Measurements from ENCODE around the gene S100A11. TPM values are rescaled to one million over a fixed set of nuclear protein-coding genes. Genes with fewer than 3 reads are reported as not detected.

S100A11 gene
- total RNA-seq, 1 experiment from 2014 or later, result 302 TPM

- Histone ChIP-seq H2AFZ (ENCODE audit: low read length) (no peak overlapping the region), H3T11ph (ENCODE audit: low read length) (no peak overlapping the region), H2AK5ac (ENCODE audit: insufficient read length, low read length) (no peak overlapping the region), H2BK120ac (ENCODE audit: low read depth, low read length, poor library complexity, severe bottlenecking) (no peak overlapping the region), H4K5ac (ENCODE audit: insufficient read length, low read depth, low read length) (no peak overlapping the region), H4K91ac (ENCODE audit: insufficient read length, low read depth, low read length) (no peak overlapping the region), H4K8ac (replicated peaks; ENCODE audit: insufficient read length, low read depth, low read length) (no peak overlapping the region), H3K27ac (ENCODE audit: insufficient read length, low read depth, low read length) (no peak overlapping the region), H3K4me2 (ENCODE audit: insufficient read depth, insufficient read length, low read length) (no peak overlapping the region), H3K4me1 (ENCODE audit: insufficient read depth, low read length) (no peaks in the 10 kb centered on the region), H3K27me3 (ENCODE audit: insufficient read depth, low read length) (no peaks in the 10 kb centered on the region), H2BK12ac (ENCODE audit: insufficient read length, low read depth, low read length) (no peak overlapping the region), H2BK15ac (ENCODE audit: low read depth, low read length) (no peak overlapping the region), H3K14ac (ENCODE audit: insufficient read depth, low read length) (no peak overlapping the region), H2BK20ac (ENCODE audit: low read depth, low read length, poor library complexity, severe bottlenecking) (no peak overlapping the region), H3K79me1 (ENCODE audit: insufficient read depth, low read depth, low read length, poor library complexity, severe bottlenecking) (no peaks in the 10 kb centered on the region), H3K18ac (ENCODE audit: insufficient read length, low read depth, low read length) (no peak overlapping the region), H3K4ac (ENCODE audit: low read depth, low read length) (no peak overlapping the region), H3K23me2 (ENCODE audit: insufficient read length, low read depth, low read length, poor library complexity, severe bottlenecking) (no peaks in the 10 kb centered on the region), H3K56ac (ENCODE audit: insufficient read length, low read depth, low read length) (no peak overlapping the region), H3K9me3 (ENCODE audit: control insufficient read depth, low read depth, low read length) (no peaks in the 10 kb centered on the region), H3K23ac (ENCODE audit: insufficient read length, low read depth, low read length) (no peak overlapping the region), H4K20me1 (ENCODE audit: control insufficient read depth, insufficient read depth, insufficient read length) (no peaks in the 10 kb centered on the region), H3K79me2 (ENCODE audit: insufficient read depth, low read length) (no peaks in the 10 kb centered on the region), H3K9ac (ENCODE audit: extremely low read depth, insufficient read length, low read length) (no peak overlapping the region), H2BK5ac (ENCODE audit: insufficient read length, low read length) (no peak overlapping the region)
- no peaks in the 10 kb centered on the region for H3K27me3 Mint-ChIP-seq (ENCODE audit: low read depth)
- H3K4me1 Mint-ChIP-seq, result peaks cover 8 to 13% of the 10 kb centered on the region in 2 experiments
- WGBS (ENCODE audit: extremely low coverage, insufficient read length, low lambda C conversion rate), result no CpG with 5 or more reads among the region's 3 CpGs
- H3K36me3 Mint-ChIP-seq (ENCODE audit: insufficient read depth in 1 of 3, low read depth in 3 of 3), result peaks cover 0 to 8% (median 0%) of the 10 kb centered on the region in 3 experiments; a peak in 3 of 7 replicates
- no peak for DNase-seq
- no peaks in the 10 kb centered on the region for H3K9me3 Mint-ChIP-seq
- no peak overlapping the region for H3K4me3 Mint-ChIP-seq
- TF ChIP-seq CTCF (conservative IDR thresholded peaks at IDR 0.05), result no peak
- no peak overlapping the region for H3K27ac Mint-ChIP-seq
Measured at GRCh38 chr1:152026895-152027294, 9.9 kb downstream of the S100A11 start.
